IMR-90 (cell line): ENCODE results near the gene IL3RA. TPM values are rescaled to one million over a fixed set of nuclear protein-coding genes. Genes with fewer than 3 reads are reported as not detected.

Source experiments
- ATAC-seq: fragments of 200-7000 bp; cut with Tn5 transposase; 2 replicates; pipeline ENCODE4 v1.9.1; 2020; ENCODE audit warnings: low read depth, mild to moderate bottlenecking, moderate library complexity
- BruUV-seq: library from RNA; stranded (reverse); fragments of 400-500 nt; replicated peaks from 2 replicates; lab custom pipeline; 2021; lab: Mats Ljungman, UMichigan
- CTCF ChIA-PET: fragments of 300-600 bp; formaldehyde crosslinking; extraction: SDS; loops from one replicate; lab custom pipeline; 2021; ENCODE audit warnings: antibody characterized with exemption; lab: Yijun Ruan, JAX
- POLR2A ChIA-PET: fragments of 300-600 bp; sonication (Branson Sonifier 250); formaldehyde crosslinking; loops from one replicate; lab custom pipeline; 2022; ENCODE audit warnings: antibody characterized with exemption; ENCODE audit not compliant: unreplicated experiment; lab: Charles Lee
- DNase-seq: peaks from one replicate; pipeline ENCODE4 v3.0.0; 2013
- H2AFZ ChIP-seq: replicated peaks from 2 replicates; pipeline ENCODE3; 2013; ENCODE audit warnings: low read length, mild to moderate bottlenecking; ENCODE audit not compliant: poor library complexity
- H2AK5ac ChIP-seq: 2 replicates; pipeline ENCODE4 v1.6.1; 2013; ENCODE audit warnings: low read depth, low read length, inconsistent platforms
- H2AK9ac ChIP-seq: replicated peaks from 2 replicates; pipeline ENCODE3; 2013; ENCODE audit warnings: mild to moderate bottlenecking, low read depth, low read length, moderate library complexity; ENCODE audit not compliant: poor library complexity
- H2BK120ac ChIP-seq: 2 replicates; pipeline ENCODE4 v1.6.1; 2013; ENCODE audit warnings: low read depth, low read length, inconsistent platforms
- H2BK15ac ChIP-seq: 3 replicates; pipeline ENCODE4 v1.6.1; 2013; ENCODE audit warnings: low read depth, low read length, inconsistent platforms
- H2BK20ac ChIP-seq: 2 replicates; pipeline ENCODE4 v1.6.1; 2013; ENCODE audit warnings: low read depth, mild to moderate bottlenecking, inconsistent platforms, low read length, moderate library complexity
- H2BK5ac ChIP-seq: 2 replicates; pipeline ENCODE4 v1.6.1; 2013; ENCODE audit warnings: mild to moderate bottlenecking, low read depth, low read length, inconsistent platforms; ENCODE audit not compliant: poor library complexity, severe bottlenecking
- H3K14ac ChIP-seq: replicated peaks from 2 replicates; pipeline ENCODE4 v1.6.1; 2013; ENCODE audit warnings: low read depth, low read length, inconsistent platforms
- H3K18ac ChIP-seq: 2 replicates; pipeline ENCODE4 v1.6.1; 2013; ENCODE audit warnings: low read depth, low read length, control low read depth
- H3K23ac ChIP-seq: 2 replicates; pipeline ENCODE4 v1.6.1; 2013; ENCODE audit warnings: low read depth, low read length, inconsistent platforms
- H3K27ac ChIP-seq: 2 replicates; pipeline ENCODE4 v1.5.1; 2013; ENCODE audit warnings: mild to moderate bottlenecking, control low read depth, low read length; ENCODE audit not compliant: insufficient read depth
- H3K27me3 ChIP-seq: 2 replicates; pipeline ENCODE4 v1.6.1; 2013; ENCODE audit warnings: low read length; ENCODE audit not compliant: control insufficient read depth, insufficient read depth
- H3K36me3 ChIP-seq: 2 replicates; pipeline ENCODE4 v1.6.1; 2013; ENCODE audit warnings: low read length, mixed read lengths; ENCODE audit not compliant: control insufficient read depth, insufficient read depth
- H3K4ac ChIP-seq: 2 replicates; pipeline ENCODE4 v1.6.1; 2013; ENCODE audit warnings: low read depth, low read length, inconsistent platforms
- H3K4me1 ChIP-seq: 2 replicates; pipeline ENCODE4 v1.6.1; 2013; ENCODE audit warnings: low read length, mixed read lengths; ENCODE audit not compliant: control insufficient read depth, insufficient read depth
- H3K4me2 ChIP-seq: 2 replicates; pipeline ENCODE4 v1.6.1; 2013; ENCODE audit warnings: low read depth, mild to moderate bottlenecking, control low read depth, low read length, moderate library complexity
- H3K4me3 ChIP-seq: 2 replicates; pipeline ENCODE4 v1.5.1; 2013; ENCODE audit warnings: low read depth, mild to moderate bottlenecking, control low read depth, low read length, moderate library complexity; ENCODE audit not compliant: insufficient read depth
- H3K56ac ChIP-seq: 2 replicates; pipeline ENCODE4 v1.6.1; 2013; ENCODE audit warnings: low read length, inconsistent platforms; ENCODE audit not compliant: insufficient read depth; ENCODE audit errors: extremely low read depth
- H3K79me1 ChIP-seq, 2 experiments: 2 replicates each; pipeline ENCODE4 v1.6.1; 2013; ENCODE audit warnings: low read length in 2 of 2, inconsistent platforms in 1 of 2, low read depth in 1 of 2
- H3K9ac ChIP-seq: 2 replicates; pipeline ENCODE4 v1.6.1; 2013; ENCODE audit warnings: low read depth, low read length, control low read depth
- H3K9me1 ChIP-seq: 2 replicates; pipeline ENCODE4 v1.6.1; 2013; ENCODE audit warnings: low read length, inconsistent platforms; ENCODE audit not compliant: insufficient read depth
- H3K9me3 ChIP-seq: 2 replicates; pipeline ENCODE4 v1.6.1; 2013; ENCODE audit warnings: low read length; ENCODE audit not compliant: control insufficient read depth, insufficient read depth
- H4K20me1 ChIP-seq: 2 replicates; pipeline ENCODE4 v1.6.1; 2013; ENCODE audit warnings: low read length, inconsistent platforms; ENCODE audit not compliant: insufficient read depth
- H4K5ac ChIP-seq: 2 replicates; pipeline ENCODE4 v1.6.1; 2013; ENCODE audit warnings: mild to moderate bottlenecking, low read depth, low read length, control low read depth
- H4K8ac ChIP-seq, 2 experiments: 2 replicates each; pipeline ENCODE4 v1.6.1; 2013; ENCODE audit warnings: low read depth in 2 of 2, low read length in 2 of 2, control low read depth in 1 of 2, inconsistent platforms in 1 of 2
- H4K91ac ChIP-seq: 2 replicates; pipeline ENCODE4 v1.6.1; 2013; ENCODE audit warnings: low read depth, low read length, inconsistent platforms; ENCODE audit not compliant: insufficient read depth
- BHLHE40 ChIP-seq: fragments of 150-350 bp; IDR thresholded peaks from 2 replicates; pipeline ENCODE4 v1.6.1; 2016; ENCODE audit warnings: mild to moderate bottlenecking, low read depth, low read length
- CEBPB ChIP-seq: IDR thresholded peaks from 2 replicates; pipeline ENCODE4 v1.6.1; 2012; ENCODE audit warnings: low read depth, low read length, improper control_type of control experiment
- ELK1 ChIP-seq: fragments of 150-350 bp; IDR thresholded peaks from 2 replicates; pipeline ENCODE4 v1.6.1; 2016; ENCODE audit warnings: low read depth, mild to moderate bottlenecking, low read length, moderate library complexity, borderline replicate concordance
- FOS ChIP-seq: fragments of 150-350 bp; IDR thresholded peaks from 2 replicates; pipeline ENCODE4 v1.6.1; 2016; ENCODE audit warnings: low read depth, low read length
- MAFK ChIP-seq: IDR thresholded peaks from 2 replicates; pipeline ENCODE4 v1.6.1; 2012; ENCODE audit warnings: low read depth, low read length, improper control_type of control experiment
- MXI1 ChIP-seq: IDR thresholded peaks from 2 replicates; pipeline ENCODE4 v1.6.1; 2012; ENCODE audit warnings: low read depth, mild to moderate bottlenecking, low read length, moderate library complexity, borderline replicate concordance
- NFE2L2 ChIP-seq: fragments of 150-350 bp; IDR thresholded peaks from 2 replicates; pipeline ENCODE4 v1.6.1; 2016; ENCODE audit warnings: low read depth, mild to moderate bottlenecking, low read length
- POLR2A ChIP-seq: IDR thresholded peaks from 2 replicates; pipeline ENCODE4 v1.6.1; 2012; ENCODE audit warnings: mild to moderate bottlenecking, low read depth, low read length
- RAD21 ChIP-seq: IDR thresholded peaks from 2 replicates; pipeline ENCODE4 v1.6.1; 2012; ENCODE audit warnings: low read length, improper control_type of control experiment
- RCOR1 ChIP-seq: IDR thresholded peaks from 2 replicates; pipeline ENCODE4 v1.6.1; 2012; ENCODE audit warnings: mild to moderate bottlenecking, low read length, improper control_type of control experiment; ENCODE audit not compliant: insufficient replicate concordance
- RFX5 ChIP-seq: IDR thresholded peaks from 2 replicates; pipeline ENCODE4 v1.8.0; 2012; ENCODE audit warnings: low read depth, mild to moderate bottlenecking, low read length, moderate library complexity
- SMC3 ChIP-seq: fragments of 150-350 bp; IDR thresholded peaks from 2 replicates; pipeline ENCODE4 v1.6.1; 2016; ENCODE audit warnings: low read depth, mild to moderate bottlenecking, antibody characterized with exemption, low read length, moderate library complexity
- USF2 ChIP-seq: fragments of 150-350 bp; IDR thresholded peaks from 2 replicates; pipeline ENCODE4 v1.6.1; 2017; ENCODE audit warnings: mild to moderate bottlenecking, antibody characterized with exemption, low read length, low read depth
- WGBS, 2 experiments: methylation state at CpG; one replicate each; pipeline versions ENCODE4 v1.1.5 to v1.1.7; 2013; ENCODE audit warnings: missing lambda C conversion rate in 2 of 2; ENCODE audit not compliant: insufficient read length in 1 of 2; ENCODE audit errors: extremely low coverage in 2 of 2; 5-methylcytosine and 5-hydroxymethylcytosine counted together
- dilution Hi-C: fragments of 300-500 bp; cut with HindIII; formaldehyde crosslinking; loops from one replicate; pipeline ENCODE4 v1.14.3; 2018; ENCODE audit warnings: low sequenced_read_pairs; ENCODE audit not compliant: unreplicated experiment
- in situ Hi-C: fragments of 300-500 bp; cut with MboI; formaldehyde crosslinking; loops from 3 replicates; pipeline ENCODE4 v1.14.3; 2019; ENCODE audit warnings: low sequenced_read_pairs, inconsistent platforms, mixed read lengths
- intact Hi-C: fragments of 100-400 bp; cut with micrococcal nuclease; formaldehyde crosslinking; loops from 2 replicates; pipeline ENCODE4 v1.10.0; 2022
- polyA plus RNA-seq, 3 experiments: library from polyadenylated mRNA; depleted of rRNA; stranded (reverse); fragments of >200 nt; gene quantifications; 2 replicates each; pipeline ENCODE4 v1.2.3, GENCODE V29; 2012; ENCODE audit warnings: low replicate concordance in 1 of 3
- total RNA-seq: library from RNA; depleted of rRNA; stranded (reverse); fragments of >200 nt; gene quantifications from 2 replicates; pipeline ENCODE4 v1.2.3, GENCODE V29; 2012
- TF ChIP-seq, protein P1 (sequence below): conservative IDR thresholded peaks from 2 replicates; pipeline ENCODE4 v1.5.1; 2012; ENCODE audit warnings: mild to moderate bottlenecking, low read depth, low read length, improper control_type of control experiment

Gene IL3RA
- total and polyA plus RNA-seq, 2 of the 4 experiments (the other 2 are of a cell fraction): not detected

- WGBS, 2 experiments: 94% methylated on average over 3 of the region's 10 CpGs; no CpG with 5 or more reads in 1 of the 2 experiments
- ATAC-seq: no peak
Measured at GRCh38 chrX:1425381-1425780, 88.8 kb downstream of the IL3RA start.

More at GRCh38 chrX:1425381-1425780, 88.8 kb downstream of the IL3RA start:
- CTCF ChIA-PET: no interaction called here
- no peaks in the 10 kb centered on the region for H3K79me1 ChIP-seq
- H3K9ac ChIP-seq: no peak overlapping the region
- H3K9me1 ChIP-seq: no peaks in the 10 kb centered on the region
- TF ChIP-seq BHLHE40 (no peak), MXI1 (no peak), USF2 (no peak), POLR2A (no peak), ELK1 (no peak), FOS (no peak), RAD21 (no peak), RCOR1 (no peak), SMC3 (no peak), MAFK (no peak), NFE2L2 (no peak), RFX5 (no peak), CEBPB (no peak)
- TF ChIP-seq, protein P1, sequence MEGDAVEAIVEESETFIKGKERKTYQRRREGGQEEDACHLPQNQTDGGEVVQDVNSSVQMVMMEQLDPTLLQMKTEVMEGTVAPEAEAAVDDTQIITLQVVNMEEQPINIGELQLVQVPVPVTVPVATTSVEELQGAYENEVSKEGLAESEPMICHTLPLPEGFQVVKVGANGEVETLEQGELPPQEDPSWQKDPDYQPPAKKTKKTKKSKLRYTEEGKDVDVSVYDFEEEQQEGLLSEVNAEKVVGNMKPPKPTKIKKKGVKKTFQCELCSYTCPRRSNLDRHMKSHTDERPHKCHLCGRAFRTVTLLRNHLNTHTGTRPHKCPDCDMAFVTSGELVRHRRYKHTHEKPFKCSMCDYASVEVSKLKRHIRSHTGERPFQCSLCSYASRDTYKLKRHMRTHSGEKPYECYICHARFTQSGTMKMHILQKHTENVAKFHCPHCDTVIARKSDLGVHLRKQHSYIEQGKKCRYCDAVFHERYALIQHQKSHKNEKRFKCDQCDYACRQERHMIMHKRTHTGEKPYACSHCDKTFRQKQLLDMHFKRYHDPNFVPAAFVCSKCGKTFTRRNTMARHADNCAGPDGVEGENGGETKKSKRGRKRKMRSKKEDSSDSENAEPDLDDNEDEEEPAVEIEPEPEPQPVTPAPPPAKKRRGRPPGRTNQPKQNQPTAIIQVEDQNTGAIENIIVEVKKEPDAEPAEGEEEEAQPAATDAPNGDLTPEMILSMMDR: no peak
- DNase-seq: no peak
- peaks cover 23% of the 10 kb centered on the region for H3K9me3 ChIP-seq
- H3K23ac ChIP-seq: no peak overlapping the region
- no peak overlapping the region for H3K56ac ChIP-seq
- H2AK9ac ChIP-seq: no peak overlapping the region
- no peaks in the 10 kb centered on the region for H4K20me1 ChIP-seq
- H2BK120ac ChIP-seq: no peak overlapping the region
- H3K4me2 ChIP-seq: no peak overlapping the region
- no peak overlapping the region for H2AK5ac ChIP-seq
- no peaks in the 10 kb centered on the region for H3K27me3 ChIP-seq
- H3K36me3 ChIP-seq: peaks cover 48% of the 10 kb centered on the region
- POLR2A ChIA-PET: no interaction called here
- no peak overlapping the region for H3K14ac ChIP-seq
- H4K5ac ChIP-seq: no peak overlapping the region
- H3K4me1 ChIP-seq: no peaks in the 10 kb centered on the region
- dilution Hi-C loops: no loop called here
- H4K91ac ChIP-seq: no peak overlapping the region
- in situ Hi-C loops: no loop called here
- no peak overlapping the region for H3K4me3 ChIP-seq
- no peak overlapping the region for H4K8ac ChIP-seq
- no peak overlapping the region for H3K18ac ChIP-seq
- H2BK20ac ChIP-seq: no peak overlapping the region
- BruUV-seq: no TSS peak
- no peak overlapping the region for H2BK5ac ChIP-seq
- intact Hi-C loops: no loop called here
- no peak overlapping the region for H2AFZ ChIP-seq
- H3K27ac ChIP-seq: no peak overlapping the region
- H3K4ac ChIP-seq: no peak overlapping the region
- H2BK15ac ChIP-seq: no peak overlapping the region
